ENCODE measurements around the gene KRTAP4-8.

DNA sequence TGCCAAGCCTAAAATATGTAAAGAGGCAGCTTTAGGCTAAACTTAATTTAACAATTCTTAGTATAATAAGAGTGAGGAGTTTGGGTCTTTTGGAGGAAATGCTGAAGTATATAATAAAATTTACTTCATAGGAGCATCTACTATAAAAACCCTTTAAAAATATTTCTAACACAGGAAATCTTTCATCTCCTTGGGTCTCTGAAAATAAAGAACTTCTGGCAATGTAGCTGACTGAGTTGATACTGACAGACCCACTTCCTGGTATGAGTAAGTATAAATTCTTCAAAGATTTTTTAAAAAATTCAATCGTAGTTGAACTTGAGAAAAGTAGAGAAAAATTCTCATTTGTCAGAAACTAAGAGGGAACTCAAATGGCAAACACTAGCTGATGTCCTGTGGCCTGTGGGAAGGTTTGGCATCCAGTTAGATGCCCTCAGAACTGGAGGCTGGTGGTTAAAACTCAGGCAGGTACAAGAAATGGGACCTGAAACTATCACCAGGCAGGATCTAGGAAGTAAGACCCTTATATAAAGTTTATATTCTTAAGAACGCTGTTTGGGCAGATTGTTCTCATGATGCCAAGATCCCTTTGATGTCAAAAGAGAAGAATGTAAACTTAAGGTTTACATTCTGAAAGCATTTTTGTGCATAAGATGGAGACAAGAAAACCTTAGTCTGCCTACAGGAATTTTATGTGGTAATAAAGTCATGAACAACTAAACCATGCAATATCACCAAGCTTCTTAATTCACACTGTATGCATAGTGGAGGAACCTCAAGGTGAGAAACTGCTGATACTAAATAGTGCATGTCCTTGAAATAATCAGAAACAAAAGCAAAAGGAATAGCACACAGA, 36.2 kb upstream of the KRTAP4-8 start:
- TF ChIP-seq, protein P1, sequence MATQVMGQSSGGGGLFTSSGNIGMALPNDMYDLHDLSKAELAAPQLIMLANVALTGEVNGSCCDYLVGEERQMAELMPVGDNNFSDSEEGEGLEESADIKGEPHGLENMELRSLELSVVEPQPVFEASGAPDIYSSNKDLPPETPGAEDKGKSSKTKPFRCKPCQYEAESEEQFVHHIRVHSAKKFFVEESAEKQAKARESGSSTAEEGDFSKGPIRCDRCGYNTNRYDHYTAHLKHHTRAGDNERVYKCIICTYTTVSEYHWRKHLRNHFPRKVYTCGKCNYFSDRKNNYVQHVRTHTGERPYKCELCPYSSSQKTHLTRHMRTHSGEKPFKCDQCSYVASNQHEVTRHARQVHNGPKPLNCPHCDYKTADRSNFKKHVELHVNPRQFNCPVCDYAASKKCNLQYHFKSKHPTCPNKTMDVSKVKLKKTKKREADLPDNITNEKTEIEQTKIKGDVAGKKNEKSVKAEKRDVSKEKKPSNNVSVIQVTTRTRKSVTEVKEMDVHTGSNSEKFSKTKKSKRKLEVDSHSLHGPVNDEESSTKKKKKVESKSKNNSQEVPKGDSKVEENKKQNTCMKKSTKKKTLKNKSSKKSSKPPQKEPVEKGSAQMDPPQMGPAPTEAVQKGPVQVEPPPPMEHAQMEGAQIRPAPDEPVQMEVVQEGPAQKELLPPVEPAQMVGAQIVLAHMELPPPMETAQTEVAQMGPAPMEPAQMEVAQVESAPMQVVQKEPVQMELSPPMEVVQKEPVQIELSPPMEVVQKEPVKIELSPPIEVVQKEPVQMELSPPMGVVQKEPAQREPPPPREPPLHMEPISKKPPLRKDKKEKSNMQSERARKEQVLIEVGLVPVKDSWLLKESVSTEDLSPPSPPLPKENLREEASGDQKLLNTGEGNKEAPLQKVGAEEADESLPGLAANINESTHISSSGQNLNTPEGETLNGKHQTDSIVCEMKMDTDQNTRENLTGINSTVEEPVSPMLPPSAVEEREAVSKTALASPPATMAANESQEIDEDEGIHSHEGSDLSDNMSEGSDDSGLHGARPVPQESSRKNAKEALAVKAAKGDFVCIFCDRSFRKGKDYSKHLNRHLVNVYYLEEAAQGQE (IDR thresholded peaks at IDR 0.05; ENCODE audit: insufficient read depth in 1 of 2, low read depth in 2 of 2, low read length in 2 of 2) = no peak
- TF ChIP-seq POLR2AphosphoS5 (IDR thresholded peaks at IDR 0.05; ENCODE audit: low read depth, low read length) = no peak

Measured in PFSK-1 (cell line).